ENCODE data around the gene NINJ1.

NINJ1 gene

GRCh38 chr9:93168581-93168980, 34.5 kb upstream of the NINJ1 start:
- no peaks in the 10 kb centered on the region for H3K36me3 Mint-ChIP-seq (ENCODE audit: low read depth)
- H3K4me3 Mint-ChIP-seq: no peak overlapping the region
- no peaks in the 10 kb centered on the region for H3K9me3 Mint-ChIP-seq

GRCh38 chr9:93167838-93168237, 33.8 kb upstream of the NINJ1 start:
- Mint-ChIP-seq H3K27ac (no peak overlapping the region), H3K36me3 (ENCODE audit: low read depth) (no peaks in the 10 kb centered on the region), H3K9me3 (no peaks in the 10 kb centered on the region)

More at GRCh38 chr9:93168581-93168980, 34.5 kb upstream of the NINJ1 start:
- Mint-ChIP-seq H3K4me1 (ENCODE audit: low read depth) (no peaks in the 10 kb centered on the region), H3K27me3 (ENCODE audit: low read depth) (peaks cover 3% of the 10 kb centered on the region), H3K27ac (no peak overlapping the region)

GRCh38 chr9:93167185-93167584, 33.1 kb upstream of the NINJ1 start:
- peaks cover 3% of the 10 kb centered on the region for H3K27me3 Mint-ChIP-seq (ENCODE audit: low read depth)
- no peak overlapping the region for H3K27ac Mint-ChIP-seq
- no peaks in the 10 kb centered on the region for H3K4me1 Mint-ChIP-seq (ENCODE audit: low read depth)
- no peak overlapping the region for H3K4me3 Mint-ChIP-seq
- H3K9me3 Mint-ChIP-seq: no peaks in the 10 kb centered on the region
- H3K36me3 Mint-ChIP-seq (ENCODE audit: low read depth): no peaks in the 10 kb centered on the region

More at GRCh38 chr9:93167838-93168237, 33.8 kb upstream of the NINJ1 start:
- H3K4me1 Mint-ChIP-seq (ENCODE audit: low read depth): no peaks in the 10 kb centered on the region
- H3K4me3 Mint-ChIP-seq: no peak overlapping the region
- peaks cover 3% of the 10 kb centered on the region for H3K27me3 Mint-ChIP-seq (ENCODE audit: low read depth)

- Mint-ChIP-seq H3K9me3 (no peaks in the 10 kb centered on the region), H3K27me3 (ENCODE audit: low read depth) (peaks cover 3% of the 10 kb centered on the region), H3K4me1 (ENCODE audit: low read depth) (no peaks in the 10 kb centered on the region), H3K4me3 (no peak overlapping the region), H3K36me3 (ENCODE audit: low read depth) (no peaks in the 10 kb centered on the region), H3K27ac (no peak overlapping the region)
These were observed 32.6 kb upstream of the NINJ1 start for GRCh38 chr9:93166699-93167098.

- H3K4me3 Mint-ChIP-seq: no peak overlapping the region
- no peaks in the 10 kb centered on the region for H3K27me3 Mint-ChIP-seq (ENCODE audit: low read depth)
- H3K4me1 Mint-ChIP-seq (ENCODE audit: low read depth): peaks cover 8% of the 10 kb centered on the region
These were observed 30.0 kb upstream of the NINJ1 start for GRCh38 chr9:93164085-93164484.

GRCh38 chr9:93161786-93162562, 27.9 kb upstream of the NINJ1 start:
- Mint-ChIP-seq H3K27ac (no peak overlapping the region), H3K27me3 (ENCODE audit: low read depth) (no peaks in the 10 kb centered on the region), H3K36me3 (ENCODE audit: low read depth) (no peaks in the 10 kb centered on the region), H3K4me3 (no peak overlapping the region), H3K9me3 (no peaks in the 10 kb centered on the region), H3K4me1 (ENCODE audit: low read depth) (peaks cover 11% of the 10 kb centered on the region)

More at GRCh38 chr9:93164085-93164484, 30.0 kb upstream of the NINJ1 start:
- no peak overlapping the region for H3K27ac Mint-ChIP-seq
- H3K9me3 Mint-ChIP-seq: no peaks in the 10 kb centered on the region
- H3K36me3 Mint-ChIP-seq (ENCODE audit: low read depth): no peaks in the 10 kb centered on the region

- Mint-ChIP-seq H3K36me3 (ENCODE audit: low read depth) (no peaks in the 10 kb centered on the region), H3K4me1 (ENCODE audit: low read depth) (peaks cover 26% of the 10 kb centered on the region), H3K4me3 (no peak overlapping the region), H3K27me3 (ENCODE audit: low read depth) (no peaks in the 10 kb centered on the region), H3K27ac (no peak overlapping the region), H3K9me3 (no peaks in the 10 kb centered on the region)
These were observed 25.8 kb upstream of the NINJ1 start for GRCh38 chr9:93159601-93160471.

GRCh38 chr9:93156475-93157008, 22.5 kb upstream of the NINJ1 start:
- no peaks in the 10 kb centered on the region for H3K36me3 Mint-ChIP-seq (ENCODE audit: low read depth)
- no peak overlapping the region for H3K4me3 Mint-ChIP-seq
- no peaks in the 10 kb centered on the region for H3K27me3 Mint-ChIP-seq (ENCODE audit: low read depth)
- H3K27ac Mint-ChIP-seq: peak overlapping the region; percentile 86
- H3K9me3 Mint-ChIP-seq: no peaks in the 10 kb centered on the region
- peaks cover 28% of the 10 kb centered on the region for H3K4me1 Mint-ChIP-seq (ENCODE audit: low read depth)

GRCh38 chr9:93155716-93156474, 21.8 kb upstream of the NINJ1 start:
- Mint-ChIP-seq H3K27me3 (ENCODE audit: low read depth) (no peaks in the 10 kb centered on the region), H3K9me3 (no peaks in the 10 kb centered on the region), H3K4me1 (ENCODE audit: low read depth) (peaks cover 29% of the 10 kb centered on the region), H3K36me3 (ENCODE audit: low read depth) (no peaks in the 10 kb centered on the region), H3K4me3 (no peak overlapping the region), H3K27ac (peak overlapping the region; percentile 86)

GRCh38 chr9:93154293-93154903, 20.3 kb upstream of the NINJ1 start:
- peaks cover 1% of the 10 kb centered on the region for H3K9me3 Mint-ChIP-seq
- no peak overlapping the region for H3K27ac Mint-ChIP-seq
- H3K4me1 Mint-ChIP-seq (ENCODE audit: low read depth): peaks cover 33% of the 10 kb centered on the region
- H3K4me3 Mint-ChIP-seq: no peak overlapping the region
- no peaks in the 10 kb centered on the region for H3K27me3 Mint-ChIP-seq (ENCODE audit: low read depth)
- H3K36me3 Mint-ChIP-seq (ENCODE audit: low read depth): peaks cover under 1% of the 10 kb centered on the region

GRCh38 chr9:93151097-93151784, 17.2 kb upstream of the NINJ1 start:
- H3K27ac Mint-ChIP-seq: no peak overlapping the region
- peaks cover 14% of the 10 kb centered on the region for H3K36me3 Mint-ChIP-seq (ENCODE audit: low read depth)
- no peaks in the 10 kb centered on the region for H3K27me3 Mint-ChIP-seq (ENCODE audit: low read depth)
- peaks cover 26% of the 10 kb centered on the region for H3K9me3 Mint-ChIP-seq
- no peak overlapping the region for H3K4me3 Mint-ChIP-seq
- peaks cover 39% of the 10 kb centered on the region for H3K4me1 Mint-ChIP-seq (ENCODE audit: low read depth)

GRCh38 chr9:93149361-93149760, 15.3 kb upstream of the NINJ1 start:
- H3K4me1 Mint-ChIP-seq (ENCODE audit: low read depth): peaks cover 38% of the 10 kb centered on the region
- H3K27me3 Mint-ChIP-seq (ENCODE audit: low read depth): no peaks in the 10 kb centered on the region
- peaks cover 28% of the 10 kb centered on the region for H3K9me3 Mint-ChIP-seq
- H3K27ac Mint-ChIP-seq: peak overlapping the region; percentile 55
- no peak overlapping the region for H3K4me3 Mint-ChIP-seq
- peaks cover 14% of the 10 kb centered on the region for H3K36me3 Mint-ChIP-seq (ENCODE audit: low read depth)

- H3K4me3 Mint-ChIP-seq: no peak overlapping the region
- peaks cover 28% of the 10 kb centered on the region for H3K9me3 Mint-ChIP-seq
- peaks cover 43% of the 10 kb centered on the region for H3K4me1 Mint-ChIP-seq (ENCODE audit: low read depth)
- H3K27me3 Mint-ChIP-seq (ENCODE audit: low read depth): no peaks in the 10 kb centered on the region
- peak overlapping the region; percentile 36 for H3K27ac Mint-ChIP-seq
- peaks cover 14% of the 10 kb centered on the region for H3K36me3 Mint-ChIP-seq (ENCODE audit: low read depth)
These were observed 14.7 kb upstream of the NINJ1 start for GRCh38 chr9:93148721-93149120.

Data from T-helper 1 cell treated with Interleukin-12 subunit alpha and Interleukin-12 subunit beta and Interleukin-4 antibody, amounts not matched to agents 30 μg/mL and 1 μg/mL, for 36 hours (primary cell).